Activated B cell treated with CpG ODN at 0.5 μM for 24 hours (primary cell): ENCODE data around the gene BLM. TPM values are rescaled to one million over a fixed set of nuclear protein-coding genes. Genes with fewer than 3 reads are reported as not detected.
"Not testable (repeated sequence)": the region's sequence is repeated elsewhere in the genome, so short reads cannot be mapped to it uniquely, and the experiment has no call there.

Source experiments
- ATAC-seq: fragments of 200-7000 bp; cut with Tn5 transposase; one replicate; pipeline ENCODE4 v1.10.0; 2021; ENCODE audit warnings: low read depth, mild to moderate bottlenecking, moderate library complexity
- CTCF ChIA-PET: fragments of 350-600 bp; sonication (Branson Sonifier 250); formaldehyde crosslinking; loops from one replicate; lab custom pipeline; 2021; ENCODE audit warnings: antibody characterized with exemption; lab: Charles Lee
- POLR2A ChIA-PET: fragments of 350-600 bp; sonication (Branson Sonifier 250); formaldehyde crosslinking; loops from one replicate; lab custom pipeline; 2021; ENCODE audit warnings: antibody characterized with exemption; lab: Charles Lee
- DNase-seq: peaks from one replicate; pipeline ENCODE4 v3.0.0; 2022
- H3K27ac Mint-ChIP-seq: one replicate; pipeline ENCODE4 v1.8.0; 2020; ENCODE audit warnings: mixed read lengths
- H3K27me3 Mint-ChIP-seq: one replicate; pipeline ENCODE4 v1.8.0; 2021; ENCODE audit warnings: mixed read lengths
- H3K36me3 Mint-ChIP-seq: one replicate; pipeline ENCODE4 v1.8.0; 2021; ENCODE audit warnings: low read depth, mixed read lengths
- H3K4me1 Mint-ChIP-seq: one replicate; pipeline ENCODE4 v1.8.0; 2021; ENCODE audit warnings: mixed read lengths
- H3K4me3 Mint-ChIP-seq: one replicate; pipeline ENCODE4 v1.8.0; 2020; ENCODE audit warnings: mild to moderate bottlenecking, mixed read lengths
- H3K9me3 Mint-ChIP-seq: one replicate; pipeline ENCODE4 v1.8.0; 2020; ENCODE audit warnings: mixed read lengths
- CTCF ChIP-seq: fragments of 200-600 bp; IDR thresholded peaks from one replicate; pipeline ENCODE4 v1.8.0; 2022; ENCODE audit warnings: antibody characterized with exemption, mild to moderate bottlenecking
- intact Hi-C: fragments of 100-400 bp; cut with micrococcal nuclease; formaldehyde crosslinking; loops from one replicate; pipeline ENCODE4 v1.15.1; 2024
- total RNA-seq: library from RNA; stranded (reverse); gene quantifications from 2 replicates; pipeline ENCODE4 v1.2.3, GENCODE V29; 2022

The BLM gene
- total RNA-seq, 1 donor from 2014 or later = 23.4 TPM

GRCh38 chr15:90735923-90736322 lies 18.8 kb downstream of the BLM start:
- DNase-seq (no peak), ATAC-seq (no peak)
- intact Hi-C loops = no loop called here
- H3K9me3 Mint-ChIP-seq = peaks cover 4% of the 10 kb centered on the region
- H3K36me3 Mint-ChIP-seq = peaks cover 30% of the 10 kb centered on the region
- no peaks in the 10 kb centered on the region for H3K27me3 Mint-ChIP-seq
- TF ChIP-seq CTCF = no peak
- H3K4me3 Mint-ChIP-seq = no peak overlapping the region
- peaks cover 12% of the 10 kb centered on the region for H3K4me1 Mint-ChIP-seq
- CTCF ChIA-PET = no interaction called here
- H3K27ac Mint-ChIP-seq = no peak overlapping the region
- POLR2A ChIA-PET = interaction anchor here (0.6 kb wide), 1 partner anchor 138 kb away, joined by 3 read pairs; no protein-coding TSS in a partner anchor

DNA sequence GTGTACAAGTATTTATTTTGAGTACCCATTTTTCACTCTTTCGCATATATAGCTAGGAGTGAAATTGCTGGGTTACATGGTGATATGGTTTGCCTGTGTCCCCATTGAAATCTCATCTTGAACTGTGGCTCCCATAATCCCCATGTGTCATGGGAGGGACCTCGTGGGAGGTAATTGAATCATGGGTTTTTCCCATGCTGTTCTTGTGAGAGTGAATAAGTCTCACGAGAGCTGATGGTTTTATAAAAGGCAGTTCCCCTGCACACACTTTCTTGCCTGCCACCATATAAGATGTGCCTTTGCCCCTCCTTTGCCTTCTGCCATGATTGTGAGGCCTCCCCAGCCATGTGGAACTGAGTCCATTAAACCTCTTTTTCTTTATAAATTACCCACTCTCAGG lies 23.4 kb downstream of the BLM start:
- DNase-seq, intact Hi-C loops, H3K27me3 Mint-ChIP-seq, H3K4me3 Mint-ChIP-seq, CTCF ChIA-PET, H3K9me3 Mint-ChIP-seq, ATAC-seq: not testable (repeated sequence)
- POLR2A ChIA-PET = interaction anchor here (0.7 kb wide), 1 partner anchor 30 kb away, joined by 3 read pairs; no protein-coding TSS in a partner anchor
- peaks cover 22% of the 10 kb centered on the region for H3K36me3 Mint-ChIP-seq
- peaks cover 23% of the 10 kb centered on the region for H3K4me1 Mint-ChIP-seq
- H3K27ac Mint-ChIP-seq = peak overlapping the region; percentile 56

GRCh38 chr15:90742087-90742486 lies 24.9 kb downstream of the BLM start:
- H3K36me3 Mint-ChIP-seq = peaks cover 18% of the 10 kb centered on the region
- ATAC-seq (no peak), DNase-seq (no peak)
- ChIA-PET POLR2A (no interaction called here), CTCF (no interaction called here)
- H3K4me3 Mint-ChIP-seq = no peak overlapping the region
- no peaks in the 10 kb centered on the region for H3K27me3 Mint-ChIP-seq
- H3K4me1 Mint-ChIP-seq = peaks cover 23% of the 10 kb centered on the region
- intact Hi-C loops = no loop called here
- no peak overlapping the region for H3K27ac Mint-ChIP-seq
- TF ChIP-seq CTCF = no peak
- peaks cover 8% of the 10 kb centered on the region for H3K9me3 Mint-ChIP-seq

DNA sequence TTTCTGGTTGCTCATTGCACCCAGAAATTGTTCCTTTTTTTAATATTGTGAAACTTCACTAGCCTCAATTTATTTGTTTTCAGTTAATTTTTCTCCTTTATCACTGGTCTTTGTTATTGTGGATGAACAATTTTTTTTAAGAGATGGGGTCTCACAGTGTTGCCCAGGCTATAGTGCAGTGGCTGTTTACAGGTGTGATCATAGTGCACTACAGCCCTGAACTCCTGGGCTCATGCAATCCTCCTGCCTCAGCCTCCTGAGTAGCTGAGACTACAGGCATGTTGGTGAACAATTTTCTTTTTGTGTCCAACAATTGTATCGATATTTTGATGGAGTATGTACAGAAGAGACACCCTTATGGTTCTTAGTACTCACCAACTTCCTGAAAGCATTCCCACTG lies 26.3 kb downstream of the BLM start:
- POLR2A ChIA-PET = no interaction called here
- H3K4me3 Mint-ChIP-seq = no peak overlapping the region
- TF ChIP-seq CTCF = no peak
- H3K27me3 Mint-ChIP-seq = no peaks in the 10 kb centered on the region
- CTCF ChIA-PET = no interaction called here
- H3K36me3 Mint-ChIP-seq = peaks cover 22% of the 10 kb centered on the region
- no peak overlapping the region for H3K27ac Mint-ChIP-seq
- peaks cover 25% of the 10 kb centered on the region for H3K4me1 Mint-ChIP-seq
- ATAC-seq (no peak), DNase-seq (no peak)
- H3K9me3 Mint-ChIP-seq = peaks cover 8% of the 10 kb centered on the region
- intact Hi-C loops = no loop called here

DNA sequence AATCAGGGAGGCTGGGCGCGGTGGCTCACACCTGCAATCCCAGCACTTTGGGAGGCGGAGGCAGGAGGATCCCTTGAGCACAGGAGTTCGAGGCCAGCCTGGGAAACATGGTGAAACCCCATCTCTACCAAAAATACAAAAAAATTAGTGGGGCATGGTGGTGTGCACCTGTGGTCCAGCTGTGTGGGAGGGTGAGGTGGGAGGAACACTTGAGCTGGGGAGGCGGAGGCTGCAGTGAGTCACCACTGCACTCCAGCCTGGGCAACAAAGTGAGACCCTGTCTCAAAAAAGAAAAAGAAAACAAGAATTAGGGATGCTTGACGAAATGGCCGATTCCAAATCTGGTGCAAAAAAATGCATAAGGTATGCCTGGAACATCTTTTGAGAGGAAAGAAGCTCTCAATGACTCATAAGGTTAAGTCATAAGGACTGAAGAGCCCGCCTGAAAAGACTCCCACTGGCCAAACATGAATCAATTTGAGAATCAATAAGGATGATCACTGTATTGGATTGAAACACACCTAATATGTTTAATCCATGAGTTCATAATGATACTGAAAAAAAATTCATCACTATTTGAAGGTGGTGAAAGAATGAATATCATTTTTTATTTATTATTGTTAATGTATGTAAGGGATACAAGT lies 27.7 kb downstream of the BLM start:
- intact Hi-C loops = no loop called here
- H3K27ac Mint-ChIP-seq = no peak overlapping the region
- ChIA-PET CTCF (interaction anchor here (2.0 kb wide), 1 partner anchor 141 kb away, joined by 5 read pairs; no protein-coding TSS in a partner anchor), POLR2A (no interaction called here)
- no peak for TF ChIP-seq CTCF
- H3K4me3 Mint-ChIP-seq = no peak overlapping the region
- ATAC-seq (no peak), DNase-seq (no peak)
- peaks cover 31% of the 10 kb centered on the region for H3K4me1 Mint-ChIP-seq
- H3K36me3 Mint-ChIP-seq = peaks cover 31% of the 10 kb centered on the region
- no peaks in the 10 kb centered on the region for H3K27me3 Mint-ChIP-seq
- peaks cover 6% of the 10 kb centered on the region for H3K9me3 Mint-ChIP-seq
